Measurements from ENCODE around the gene TTLL5. TPM values are rescaled to one million over a fixed set of nuclear protein-coding genes. Genes with fewer than 3 reads are reported as not detected.

TTLL5 gene
- polyA plus RNA-seq, 2 of the 4 experiments (the other 2 are of a cell fraction) = 18.8 to 23.7 TPM

DNA sequence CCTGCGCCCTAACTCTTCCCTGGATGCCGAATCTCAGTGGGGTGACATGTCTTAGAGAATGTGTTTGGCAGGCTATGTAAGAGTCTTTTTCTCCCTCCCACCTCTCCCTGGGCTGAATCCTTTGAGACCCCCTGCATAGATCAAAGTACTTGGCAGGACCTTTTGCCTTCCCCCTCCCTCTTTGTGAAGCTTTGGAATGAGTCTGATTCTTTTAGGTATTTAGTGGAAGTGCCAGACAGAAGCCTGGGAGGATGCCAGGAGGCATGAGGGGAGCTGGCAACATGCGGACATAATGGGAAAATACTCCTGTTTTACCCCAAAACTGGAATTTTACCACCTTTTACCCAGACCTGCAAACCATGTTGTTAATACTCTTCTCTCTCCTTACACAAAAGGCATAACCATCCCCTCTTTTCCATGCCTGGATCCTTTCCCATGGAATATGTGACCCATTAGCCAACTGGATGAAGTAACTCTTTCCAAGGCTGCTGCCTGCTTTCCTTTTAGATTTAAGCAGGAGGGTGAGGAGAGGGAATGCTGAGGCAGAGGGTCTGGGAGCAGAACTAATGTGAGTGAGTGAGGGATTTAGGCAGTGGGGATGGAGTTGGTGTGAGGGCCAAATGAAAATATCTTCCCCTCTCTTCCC is 41.7 kb downstream of the TTLL5 start (continued):
- TF ChIP-seq BCL3 (IDR thresholded peaks at IDR 0.05) = no peak
- TF ChIP-seq ESRRA (IDR thresholded peaks at IDR 0.05; ENCODE audit: borderline replicate concordance, low read length) = no peak
- TF ChIP-seq POLR2A (IDR thresholded peaks at IDR 0.05; ENCODE audit: low read length) = no peak
- TF ChIP-seq KDM5A (IDR thresholded peaks at IDR 0.05) = no peak

GRCh38 chr14:75703467-75703866 is 42.4 kb downstream of the TTLL5 start:
- Histone ChIP-seq H3K4me2 (no peak overlapping the region), H3K4me1 (no peaks in the 10 kb centered on the region), H3K9me3 (no peaks in the 10 kb centered on the region), H3K27ac (no peak overlapping the region), H3K4me3 (no peak overlapping the region)
- CTCF ChIA-PET = interaction anchor here (1.1 to 3.4 kb wide), 2 partner anchors 126 to 279 kb away, joined by 3 to 19 read pairs; partner anchors contain the start of gene TGFB3
- WGBS (ENCODE audit: missing lambda C conversion rate) = 78% methylated on average over 1 of the region's 1 CpG
- POLR2A ChIA-PET = interaction anchor here (1.8 kb wide), 1 partner anchor 126 kb away, joined by 3 read pairs; the partner anchor contains the start of gene FLVCR2
- TF ChIP-seq CHD2 (IDR thresholded peaks at IDR 0.05; ENCODE audit: low read length, partially characterized antibody) = no peak
- no peak for TF ChIP-seq HEYL (CRISPR knock-in tag; IDR thresholded peaks at IDR 0.05)
- TF ChIP-seq USF2 (IDR thresholded peaks at IDR 0.05) = no peak
- TF ChIP-seq NR3C1 (IDR thresholded peaks at IDR 0.05) = no peak
- TF ChIP-seq FOSL2 (IDR thresholded peaks at IDR 0.05) = no peak
- TF ChIP-seq FOSL2 (CRISPR knock-in tag; IDR thresholded peaks at IDR 0.05) = no peak
- TF ChIP-seq REST (IDR thresholded peaks at IDR 0.05) = no peak
- TF ChIP-seq RAD21 (conservative IDR thresholded peaks at IDR 0.05 in 1 of 2, IDR thresholded peaks at IDR 0.05 in 1 of 2) = no peak
- no peak for TF ChIP-seq BHLHE40 (IDR thresholded peaks at IDR 0.05; ENCODE audit: low read depth, low read length)
- TF ChIP-seq EHMT2 (IDR thresholded peaks at IDR 0.05; ENCODE audit: low read depth) = no peak
- TF ChIP-seq RFX5 (IDR thresholded peaks at IDR 0.05) = no peak
- no peak for TF ChIP-seq FOXS1 (CRISPR knock-in tag; IDR thresholded peaks at IDR 0.05)
- FAIRE-seq = no peak
- no peak for ATAC-seq
- no peak for DNase-seq (ENCODE audit: low read depth in 1 of 2, low spot score in 1 of 2)

GRCh38 chr14:75705014-75705413 is 44.0 kb downstream of the TTLL5 start:
- Histone ChIP-seq H3K4me1 (no peaks in the 10 kb centered on the region), H3K9me3 (no peaks in the 10 kb centered on the region), H3K4me3 (no peak overlapping the region), H3K27ac (no peak overlapping the region), H3K4me2 (no peak overlapping the region)
- CTCF ChIA-PET = interaction anchor here (1.0 to 1.7 kb wide), 4 partner anchors 88 to 648 kb away, joined by 3 to 5 read pairs (median 3); no protein-coding TSS in a partner anchor
- POLR2A ChIA-PET = interaction anchor here (1.8 kb wide), 1 partner anchor 127 kb away, joined by 3 read pairs; the partner anchor contains the start of gene FLVCR2
- no peak for ATAC-seq
- no peak for DNase-seq (ENCODE audit: low read depth in 1 of 2, low spot score in 1 of 2)
- WGBS (ENCODE audit: missing lambda C conversion rate) = 89% methylated on average over 3 of the region's 3 CpGs
- no peak for FAIRE-seq
- TF ChIP-seq, protein P1, sequence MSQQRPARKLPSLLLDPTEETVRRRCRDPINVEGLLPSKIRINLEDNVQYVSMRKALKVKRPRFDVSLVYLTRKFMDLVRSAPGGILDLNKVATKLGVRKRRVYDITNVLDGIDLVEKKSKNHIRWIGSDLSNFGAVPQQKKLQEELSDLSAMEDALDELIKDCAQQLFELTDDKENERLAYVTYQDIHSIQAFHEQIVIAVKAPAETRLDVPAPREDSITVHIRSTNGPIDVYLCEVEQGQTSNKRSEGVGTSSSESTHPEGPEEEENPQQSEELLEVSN (IDR thresholded peaks at IDR 0.05; ENCODE audit: borderline replicate concordance, low read depth) = no peak
- TF ChIP-seq POLR2A (IDR thresholded peaks at IDR 0.05; ENCODE audit: low read length) = no peak
- no peak for TF ChIP-seq MAZ (IDR thresholded peaks at IDR 0.05; ENCODE audit: borderline replicate concordance, low read depth, low read length)
- TF ChIP-seq PHF8 (IDR thresholded peaks at IDR 0.05; ENCODE audit: borderline replicate concordance, low read depth) = no peak
- TF ChIP-seq, protein P2, sequence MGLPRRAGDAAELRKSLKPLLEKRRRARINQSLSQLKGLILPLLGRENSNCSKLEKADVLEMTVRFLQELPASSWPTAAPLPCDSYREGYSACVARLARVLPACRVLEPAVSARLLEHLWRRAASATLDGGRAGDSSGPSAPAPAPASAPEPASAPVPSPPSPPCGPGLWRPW (IDR thresholded peaks at IDR 0.05) = no peak
- TF ChIP-seq BCL3 (IDR thresholded peaks at IDR 0.05) = no peak
- no peak for TF ChIP-seq JUN (IDR thresholded peaks at IDR 0.05)
- no peak for TF ChIP-seq ATOH8 (CRISPR knock-in tag; IDR thresholded peaks at IDR 0.05; ENCODE audit: low read depth)
- TF ChIP-seq HEYL (CRISPR knock-in tag; IDR thresholded peaks at IDR 0.05) = no peak
- no peak for TF ChIP-seq GATA3 (IDR thresholded peaks at IDR 0.05; ENCODE audit: borderline replicate concordance)
- TF ChIP-seq TP53 (CRISPR knock-in tag; IDR thresholded peaks at IDR 0.05) = no peak

Measured in A549 (cell line).